OCI-LY3 (cell line): ENCODE measurements around the gene CCDC141.

Source experiments
- H2AFZ ChIP-seq: fragments of 200-600, 300-600 bp; shearing (Covaris generic); 2 replicates; pipeline ENCODE4 v1.6.0; 2014; ENCODE audit warnings: antibody characterized with exemption, low read depth, low read length
- H3K27ac ChIP-seq: fragments of 200-600, 300-600 bp; sonication (generic); 2 replicates; pipeline ENCODE4 v1.5.1; 2014; ENCODE audit warnings: mild to moderate bottlenecking, low read length, moderate library complexity, mixed read lengths
- H3K27me3 ChIP-seq: fragments of 200-600, 300-600 bp; sonication (generic); 2 replicates; pipeline ENCODE4 v1.6.1; 2014; ENCODE audit warnings: low read depth, low read length, mixed read lengths
- H3K36me3 ChIP-seq: fragments of 200-600, 300-600 bp; sonication (generic); replicated peaks from 2 replicates; pipeline ENCODE3; 2014; ENCODE audit warnings: low read depth, low read length, mixed read lengths
- H3K4me1 ChIP-seq: fragments of 300-600, 200-600 bp; sonication (generic); 2 replicates; pipeline ENCODE4 v1.6.1; 2014; ENCODE audit warnings: low read length, mixed read lengths
- H3K4me2 ChIP-seq: fragments of 200-600, 300-600 bp; sonication (generic); 2 replicates; pipeline ENCODE4 v1.6.1; 2014; ENCODE audit warnings: low read length, mixed read lengths
- H3K4me3 ChIP-seq: fragments of 300-600, 200-600 bp; sonication (generic); 2 replicates; pipeline ENCODE4 v1.5.1; 2014; ENCODE audit warnings: antibody characterized with exemption, mild to moderate bottlenecking, low read length, moderate library complexity
- H3K79me2 ChIP-seq: fragments of 300-600, 200-600 bp; shearing (Covaris generic); 2 replicates; pipeline ENCODE4 v1.6.1; 2014; ENCODE audit warnings: mild to moderate bottlenecking, low read length, mixed read lengths
- H3K9ac ChIP-seq: fragments of 300-600, 200-600 bp; shearing (Covaris generic); 2 replicates; pipeline ENCODE4 v1.6.0; 2014; ENCODE audit warnings: mild to moderate bottlenecking, low read length, moderate library complexity
- H3K9me3 ChIP-seq: fragments of 200-600, 300-600 bp; shearing (Covaris generic); 2 replicates; pipeline ENCODE4 v1.6.1; 2014; ENCODE audit warnings: low read length, mixed read lengths; ENCODE audit not compliant: insufficient read depth
- H4K20me1 ChIP-seq: fragments of 200-600, 300-600 bp; sonication (generic); 2 replicates; pipeline ENCODE4 v1.6.1; 2016; ENCODE audit warnings: low read length, mixed read lengths; ENCODE audit not compliant: insufficient read depth
- CTCF ChIP-seq: fragments of 200-600, 300-600 bp; sonication (generic); IDR thresholded peaks from 2 replicates; pipeline ENCODE4 v1.5.1; 2014; ENCODE audit warnings: antibody characterized with exemption, low read length, low read depth
- EZH2phosphoT487 ChIP-seq: fragments of 200-600 bp; shearing (Covaris generic); IDR thresholded peaks from 2 replicates; pipeline ENCODE4 v1.6.1; 2018; ENCODE audit warnings: antibody characterized with exemption, mixed run types, low read depth

CCDC141 gene

GRCh38 chr2:178827111-178827510 is 222.8 kb downstream of the CCDC141 start:
- no peak overlapping the region for H3K4me2 ChIP-seq
- no peaks in the 10 kb centered on the region for H3K9me3 ChIP-seq
- no peak overlapping the region for H3K9ac ChIP-seq
- no peak overlapping the region for H2AFZ ChIP-seq
- no peaks in the 10 kb centered on the region for H3K36me3 ChIP-seq
- no peak overlapping the region for H3K27ac ChIP-seq
- no peak for TF ChIP-seq EZH2phosphoT487
- no peak for TF ChIP-seq CTCF
- H3K79me2 ChIP-seq: no peaks in the 10 kb centered on the region
- H3K27me3 ChIP-seq: no peaks in the 10 kb centered on the region
- no peak overlapping the region for H3K4me3 ChIP-seq
- H3K4me1 ChIP-seq: no peaks in the 10 kb centered on the region
- H4K20me1 ChIP-seq: no peaks in the 10 kb centered on the region

- no peak overlapping the region for H3K4me2 ChIP-seq
- H3K36me3 ChIP-seq: no peaks in the 10 kb centered on the region
- no peak overlapping the region for H3K27ac ChIP-seq
- no peaks in the 10 kb centered on the region for H3K27me3 ChIP-seq
- no peaks in the 10 kb centered on the region for H3K79me2 ChIP-seq
- H3K9me3 ChIP-seq: no peaks in the 10 kb centered on the region
- no peak overlapping the region for H3K9ac ChIP-seq
- H3K4me3 ChIP-seq: no peak overlapping the region
- H4K20me1 ChIP-seq: no peaks in the 10 kb centered on the region
- no peak for TF ChIP-seq EZH2phosphoT487
- TF ChIP-seq CTCF: no peak
- peaks cover 2% of the 10 kb centered on the region for H3K4me1 ChIP-seq
- no peak overlapping the region for H2AFZ ChIP-seq
These were observed 224.8 kb downstream of the CCDC141 start for GRCh38 chr2:178825183-178825582.

- Histone ChIP-seq H3K27ac (no peak overlapping the region), H3K27me3 (no peaks in the 10 kb centered on the region), H3K79me2 (no peaks in the 10 kb centered on the region), H2AFZ (no peak overlapping the region), H3K4me1 (peaks cover 6% of the 10 kb centered on the region), H3K36me3 (no peaks in the 10 kb centered on the region), H3K9ac (no peak overlapping the region), H4K20me1 (no peaks in the 10 kb centered on the region), H3K4me2 (no peak overlapping the region), H3K9me3 (no peaks in the 10 kb centered on the region), H3K4me3 (no peak overlapping the region)
- TF ChIP-seq CTCF: no peak
- no peak for TF ChIP-seq EZH2phosphoT487
These were observed 225.8 kb downstream of the CCDC141 start for GRCh38 chr2:178824181-178824580.

GRCh38 chr2:178819992-178820391 is 229.9 kb downstream of the CCDC141 start:
- no peaks in the 10 kb centered on the region for H4K20me1 ChIP-seq
- H3K36me3 ChIP-seq: no peaks in the 10 kb centered on the region
- H3K79me2 ChIP-seq: no peaks in the 10 kb centered on the region
- no peak overlapping the region for H3K27ac ChIP-seq
- peak overlapping the region; percentile 30; the same call in 1 of the 2 replicates for H2AFZ ChIP-seq
- no peak overlapping the region for H3K9ac ChIP-seq
- peak overlapping the region; percentile 42 for H3K4me2 ChIP-seq
- peak overlapping the region; percentile 30 for H3K4me3 ChIP-seq
- H3K27me3 ChIP-seq: no peaks in the 10 kb centered on the region
- TF ChIP-seq EZH2phosphoT487 (no peak), CTCF (no peak)
- no peaks in the 10 kb centered on the region for H3K9me3 ChIP-seq
- H3K4me1 ChIP-seq: peaks cover 6% of the 10 kb centered on the region
